PC-3 (cell line): ENCODE measurements around the gene PRUNE2. TPM values are rescaled to one million over a fixed set of nuclear protein-coding genes. Genes with fewer than 3 reads are reported as not detected.

Experiments
- ATAC-seq: fragments of 200-7000 bp; cut with Tn5 transposase; 2 replicates; pipeline ENCODE4 v1.9.1; 2020; ENCODE audit warnings: mild to moderate bottlenecking, moderate library complexity
- BruUV-seq: library from RNA; stranded (reverse); fragments of 400-500 nt; replicated peaks from 2 replicates; lab custom pipeline; 2021; lab: Mats Ljungman, UMichigan
- CTCF ChIA-PET: fragments of 300-600 bp; sonication (Branson Sonifier 250); formaldehyde crosslinking; loops from one replicate; lab custom pipeline; 2022; ENCODE audit warnings: antibody characterized with exemption; lab: Charles Lee
- POLR2A ChIA-PET: fragments of 300-600 bp; sonication (Branson Sonifier 250); formaldehyde crosslinking; loops from one replicate; lab custom pipeline; 2022; ENCODE audit warnings: antibody characterized with exemption; ENCODE audit not compliant: unreplicated experiment; lab: Charles Lee
- DNase-seq: peaks from one replicate; pipeline ENCODE4 v3.0.0-alpha.2; 2015
- H2AFZ ChIP-seq: fragments of 300-600 bp; sonication (generic); 2 replicates; pipeline ENCODE4 v1.6.0; 2016; ENCODE audit warnings: antibody characterized with exemption, low read length
- H3F3A ChIP-seq: fragments of 300-600 bp; sonication (generic); one replicate; pipeline ENCODE4 v1.6.0; 2017; ENCODE audit warnings: antibody characterized with exemption, low read length, control low read depth, mild to moderate bottlenecking; ENCODE audit not compliant: unreplicated experiment
- H3K27ac ChIP-seq: fragments of 300-600 bp; sonication (generic); 2 replicates; pipeline ENCODE4 v1.5.1; 2016; ENCODE audit warnings: mild to moderate bottlenecking, low read length
- H3K27me3 ChIP-seq: fragments of 300-600 bp; sonication (generic); 2 replicates; pipeline ENCODE4 v1.6.1; 2016; ENCODE audit warnings: low read length, mixed read lengths
- H3K36me3 ChIP-seq: fragments of 300-600 bp; sonication (generic); 2 replicates; pipeline ENCODE4 v1.6.1; 2016; ENCODE audit warnings: low read depth, mixed run types, low read length, mixed read lengths
- H3K4me1 ChIP-seq: fragments of 300-600 bp; sonication (generic); 2 replicates; pipeline ENCODE4 v1.5.1; 2016; ENCODE audit warnings: low read length; ENCODE audit not compliant: insufficient read depth
- H3K4me2 ChIP-seq: fragments of 300-600 bp; sonication (generic); 2 replicates; pipeline ENCODE4 v1.6.0; 2016; ENCODE audit warnings: low read length
- H3K4me3 ChIP-seq: fragments of 300-600 bp; sonication (generic); 2 replicates; pipeline ENCODE4 v1.5.1; 2016; ENCODE audit warnings: mild to moderate bottlenecking, low read length, mixed read lengths
- H3K79me2 ChIP-seq: fragments of 300-600 bp; sonication (generic); 2 replicates; pipeline ENCODE4 v1.6.1; 2017; ENCODE audit warnings: low read length, mixed read lengths
- H3K9ac ChIP-seq: fragments of 300-600 bp; sonication (generic); 2 replicates; pipeline ENCODE4 v1.6.0; 2016; ENCODE audit warnings: mild to moderate bottlenecking, low read length
- H3K9me2 ChIP-seq: fragments of 300-600 bp; sonication (generic); replicated peaks from 2 replicates; pipeline ENCODE4 v1.6.1; 2016; ENCODE audit warnings: mixed run types, low read length, mixed read lengths
- H3K9me3 ChIP-seq: fragments of 300-600 bp; sonication (generic); 2 replicates; pipeline ENCODE4 v1.6.1; 2016; ENCODE audit warnings: low read length, mixed read lengths
- H4K20me1 ChIP-seq: fragments of 300-600 bp; sonication (generic); 2 replicates; pipeline ENCODE4 v1.6.1; 2016; ENCODE audit warnings: low read length, mixed read lengths
- EZH2 ChIP-seq: fragments of 300-600 bp; sonication (generic); IDR thresholded peaks from one replicate; pipeline ENCODE4 v1.6.1; 2017; ENCODE audit warnings: antibody characterized with exemption, mild to moderate bottlenecking, low read length; ENCODE audit not compliant: unreplicated experiment
- EZH2phosphoT487 ChIP-seq: fragments of 300-600 bp; sonication (generic); IDR thresholded peaks from 2 replicates; pipeline ENCODE4 v1.6.1; 2018; ENCODE audit warnings: mild to moderate bottlenecking, antibody characterized with exemption, low read length, borderline replicate concordance
- intact Hi-C: fragments of 100-400 bp; cut with micrococcal nuclease; formaldehyde crosslinking; loops from 2 replicates; pipeline ENCODE4 v1.9.0; 2023
- total RNA-seq: library from RNA; depleted of rRNA; stranded (reverse); fragments of >200 nt; gene quantifications from 2 replicates; pipeline ENCODE4 v1.2.3, GENCODE V29; 2014
- TF ChIP-seq, protein P1 (sequence below): fragments of 300-600 bp; sonication (generic); conservative IDR thresholded peaks from 2 replicates; pipeline ENCODE4 v1.5.1; 2017; ENCODE audit warnings: antibody characterized with exemption, low read depth, mild to moderate bottlenecking, low read length

PRUNE2 gene
- total RNA-seq, 1 experiment from 2014 or later = not detected

DNA sequence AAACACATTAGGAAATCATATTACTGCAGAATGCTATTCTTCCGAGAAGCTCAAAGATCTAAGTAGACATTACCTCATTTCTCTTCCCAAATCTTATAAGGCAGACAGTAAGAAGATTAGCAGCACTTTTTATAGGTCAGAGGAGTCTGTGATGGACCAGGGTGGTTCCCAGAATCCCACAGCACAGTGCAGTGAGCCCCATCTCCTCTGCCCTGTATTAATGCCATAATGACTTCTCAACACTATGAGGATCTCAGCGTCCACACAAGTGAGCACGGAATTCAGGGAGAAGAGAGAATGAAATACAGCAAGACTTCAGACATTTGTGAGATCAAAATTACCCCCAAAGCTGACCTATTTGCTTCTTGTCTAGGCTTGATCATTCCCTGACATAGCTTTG is 49.9 kb downstream of the PRUNE2 start:
- no peaks in the 10 kb centered on the region for H4K20me1 ChIP-seq
- no peaks in the 10 kb centered on the region for H3F3A ChIP-seq
- ATAC-seq = no peak
- no peaks in the 10 kb centered on the region for H3K27me3 ChIP-seq
- H3K27ac ChIP-seq = no peak overlapping the region
- CTCF ChIA-PET = no interaction called here
- H3K9ac ChIP-seq = no peak overlapping the region
- H3K36me3 ChIP-seq = no peaks in the 10 kb centered on the region
- intact Hi-C loops = no loop called here
- H3K9me3 ChIP-seq = no peaks in the 10 kb centered on the region
- no peak overlapping the region for H2AFZ ChIP-seq
- H3K4me3 ChIP-seq = no peak overlapping the region
- H3K4me2 ChIP-seq = no peak overlapping the region
- POLR2A ChIA-PET = no interaction called here
- TF ChIP-seq, protein P1, sequence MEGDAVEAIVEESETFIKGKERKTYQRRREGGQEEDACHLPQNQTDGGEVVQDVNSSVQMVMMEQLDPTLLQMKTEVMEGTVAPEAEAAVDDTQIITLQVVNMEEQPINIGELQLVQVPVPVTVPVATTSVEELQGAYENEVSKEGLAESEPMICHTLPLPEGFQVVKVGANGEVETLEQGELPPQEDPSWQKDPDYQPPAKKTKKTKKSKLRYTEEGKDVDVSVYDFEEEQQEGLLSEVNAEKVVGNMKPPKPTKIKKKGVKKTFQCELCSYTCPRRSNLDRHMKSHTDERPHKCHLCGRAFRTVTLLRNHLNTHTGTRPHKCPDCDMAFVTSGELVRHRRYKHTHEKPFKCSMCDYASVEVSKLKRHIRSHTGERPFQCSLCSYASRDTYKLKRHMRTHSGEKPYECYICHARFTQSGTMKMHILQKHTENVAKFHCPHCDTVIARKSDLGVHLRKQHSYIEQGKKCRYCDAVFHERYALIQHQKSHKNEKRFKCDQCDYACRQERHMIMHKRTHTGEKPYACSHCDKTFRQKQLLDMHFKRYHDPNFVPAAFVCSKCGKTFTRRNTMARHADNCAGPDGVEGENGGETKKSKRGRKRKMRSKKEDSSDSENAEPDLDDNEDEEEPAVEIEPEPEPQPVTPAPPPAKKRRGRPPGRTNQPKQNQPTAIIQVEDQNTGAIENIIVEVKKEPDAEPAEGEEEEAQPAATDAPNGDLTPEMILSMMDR = no peak
- TF ChIP-seq EZH2phosphoT487 (no peak), EZH2 (no peak)
- H3K79me2 ChIP-seq = no peaks in the 10 kb centered on the region
- peaks cover 12% of the 10 kb centered on the region; the same call in 1 of the 2 replicates for H3K4me1 ChIP-seq
- no TSS peak for BruUV-seq
- DNase-seq = no peak
- no peaks in the 10 kb centered on the region for H3K9me2 ChIP-seq

- no peak for ATAC-seq
- ChIA-PET POLR2A (no interaction called here), CTCF (no interaction called here)
- no peaks in the 10 kb centered on the region for H3K9me2 ChIP-seq
- no peaks in the 10 kb centered on the region for H3K36me3 ChIP-seq
- TF ChIP-seq EZH2 = no peak
- TF ChIP-seq EZH2phosphoT487 = no peak
- TF ChIP-seq, protein P1 = no peak
- no peaks in the 10 kb centered on the region for H4K20me1 ChIP-seq
- H3K4me3 ChIP-seq = no peak overlapping the region
- no peak overlapping the region for H3K27ac ChIP-seq
- no peaks in the 10 kb centered on the region for H3F3A ChIP-seq
- H3K27me3 ChIP-seq = no peaks in the 10 kb centered on the region
- H3K9me3 ChIP-seq = no peaks in the 10 kb centered on the region
- no peak overlapping the region for H2AFZ ChIP-seq
- DNase-seq = no peak
- no peaks in the 10 kb centered on the region for H3K79me2 ChIP-seq
- no peak overlapping the region for H3K9ac ChIP-seq
- no TSS peak for BruUV-seq
- H3K4me2 ChIP-seq = no peak overlapping the region
- intact Hi-C loops = no loop called here
- H3K4me1 ChIP-seq = peaks cover 8% of the 10 kb centered on the region; the same call in 1 of the 2 replicates
Observed at GRCh38 chr9:76855015-76855414, 50.9 kb downstream of the PRUNE2 start.

DNA sequence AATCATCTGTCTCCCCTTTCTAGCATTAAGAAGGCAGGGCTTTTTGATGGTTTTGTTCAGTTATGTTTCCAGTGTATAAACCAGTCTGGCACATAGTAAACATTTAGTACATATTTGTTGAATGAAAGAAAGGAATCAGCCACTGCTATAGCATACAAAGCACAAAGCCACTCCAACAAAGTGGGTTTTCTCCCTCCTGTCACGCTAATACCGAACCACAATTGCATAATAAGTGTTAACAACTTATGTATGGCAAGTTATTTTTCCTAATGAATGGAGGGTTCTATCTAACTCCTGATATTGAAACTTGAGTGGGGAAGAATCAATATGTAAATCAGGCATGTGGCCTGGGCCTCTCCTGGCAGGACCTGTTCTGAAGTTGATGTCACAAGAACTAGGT is 53.9 kb downstream of the PRUNE2 start:
- intact Hi-C loops = no loop called here
- POLR2A ChIA-PET = no interaction called here

More for the DNA sequence above, 53.9 kb downstream of the PRUNE2 start:
- ATAC-seq (no peak), DNase-seq (no peak)
- Histone ChIP-seq H3K9ac (no peak overlapping the region), H3K4me1 (no peaks in the 10 kb centered on the region), H2AFZ (no peak overlapping the region), H3K9me3 (no peaks in the 10 kb centered on the region), H3K27me3 (no peaks in the 10 kb centered on the region), H3K36me3 (no peaks in the 10 kb centered on the region), H3K79me2 (no peaks in the 10 kb centered on the region), H3K9me2 (no peaks in the 10 kb centered on the region), H4K20me1 (no peaks in the 10 kb centered on the region), H3K27ac (no peak overlapping the region), H3K4me3 (no peak overlapping the region), H3F3A (no peaks in the 10 kb centered on the region), H3K4me2 (no peak overlapping the region)
- TF ChIP-seq, protein P1 = no peak
- TF ChIP-seq EZH2 (no peak), EZH2phosphoT487 (no peak)
- CTCF ChIA-PET = no interaction called here
- no TSS peak for BruUV-seq
